Fibroblast of skin of abdomen (primary cell): ENCODE results near the gene TNP2.
"Not testable (repeated sequence)": the region's sequence is repeated elsewhere in the genome, so short reads cannot be mapped to it uniquely, and the experiment has no call there.

Source experiments
- DNase-seq: peaks from one replicate; pipeline ENCODE4 v3.0.0-alpha.2; 2013

TNP2 gene

DNA sequence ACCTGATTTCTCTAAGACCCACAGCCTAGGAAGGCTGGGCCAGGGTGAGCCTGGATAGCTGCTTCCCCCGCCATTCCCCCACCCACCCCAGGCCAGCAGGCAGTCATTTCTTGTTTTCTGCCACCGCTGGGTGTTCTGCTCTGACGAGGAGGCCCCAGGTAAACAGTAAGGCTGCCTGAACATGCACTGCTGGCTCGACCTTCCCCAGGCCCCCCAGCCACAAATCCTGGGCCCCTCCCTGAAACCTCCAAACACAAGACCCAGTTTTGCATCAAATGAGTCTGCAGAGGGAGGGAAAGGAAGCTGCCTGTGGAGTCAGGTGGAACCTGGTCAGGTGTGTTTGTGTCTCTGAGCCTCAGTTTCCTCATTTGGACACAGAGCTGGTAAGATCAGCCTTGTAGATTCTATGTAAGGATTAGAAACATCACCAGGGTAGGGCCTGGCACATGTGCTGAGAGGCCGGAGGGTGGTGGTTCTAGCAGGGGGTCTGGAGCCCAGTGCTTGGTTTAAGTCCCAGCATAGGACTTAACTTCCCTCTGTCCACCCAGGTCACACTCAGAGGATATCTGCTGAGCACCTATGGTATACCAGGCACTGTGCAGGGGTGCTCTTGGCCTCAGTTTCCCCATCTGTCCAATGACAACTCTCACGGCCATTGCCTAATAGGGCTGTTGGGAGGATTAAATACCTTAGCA lies 30.9 kb upstream of the TNP2 start:
- no peak for DNase-seq

DNA sequence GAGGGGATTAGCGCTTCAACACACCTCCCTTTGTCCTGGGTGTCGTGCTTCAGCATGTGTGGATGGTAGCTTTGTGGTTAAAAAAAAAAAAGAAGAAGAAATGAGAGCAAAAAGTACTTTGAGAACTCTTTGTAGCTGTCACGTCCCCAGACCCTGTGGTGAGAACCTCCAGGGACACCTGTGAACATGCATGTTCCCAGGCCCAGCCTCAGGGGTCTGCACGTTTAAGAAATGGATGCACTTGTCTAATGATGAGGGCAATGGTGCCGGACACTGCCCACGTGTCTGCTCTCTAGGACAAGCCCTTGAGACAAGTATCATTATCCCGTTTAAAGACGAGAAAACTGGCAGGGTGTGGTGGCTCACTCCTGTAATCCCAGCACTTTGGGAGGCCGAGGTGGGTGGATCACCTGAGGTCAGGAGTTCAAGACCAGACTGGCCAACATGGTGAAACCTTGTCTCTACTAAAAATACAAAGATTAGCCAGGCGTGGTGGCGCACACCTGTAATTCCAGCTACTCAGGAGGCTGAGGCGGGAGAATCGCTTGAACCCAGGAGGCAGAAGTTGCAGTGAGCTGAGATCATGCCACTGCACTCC lies 29.9 kb upstream of the TNP2 start:
- DNase-seq: not testable (repeated sequence)

DNA sequence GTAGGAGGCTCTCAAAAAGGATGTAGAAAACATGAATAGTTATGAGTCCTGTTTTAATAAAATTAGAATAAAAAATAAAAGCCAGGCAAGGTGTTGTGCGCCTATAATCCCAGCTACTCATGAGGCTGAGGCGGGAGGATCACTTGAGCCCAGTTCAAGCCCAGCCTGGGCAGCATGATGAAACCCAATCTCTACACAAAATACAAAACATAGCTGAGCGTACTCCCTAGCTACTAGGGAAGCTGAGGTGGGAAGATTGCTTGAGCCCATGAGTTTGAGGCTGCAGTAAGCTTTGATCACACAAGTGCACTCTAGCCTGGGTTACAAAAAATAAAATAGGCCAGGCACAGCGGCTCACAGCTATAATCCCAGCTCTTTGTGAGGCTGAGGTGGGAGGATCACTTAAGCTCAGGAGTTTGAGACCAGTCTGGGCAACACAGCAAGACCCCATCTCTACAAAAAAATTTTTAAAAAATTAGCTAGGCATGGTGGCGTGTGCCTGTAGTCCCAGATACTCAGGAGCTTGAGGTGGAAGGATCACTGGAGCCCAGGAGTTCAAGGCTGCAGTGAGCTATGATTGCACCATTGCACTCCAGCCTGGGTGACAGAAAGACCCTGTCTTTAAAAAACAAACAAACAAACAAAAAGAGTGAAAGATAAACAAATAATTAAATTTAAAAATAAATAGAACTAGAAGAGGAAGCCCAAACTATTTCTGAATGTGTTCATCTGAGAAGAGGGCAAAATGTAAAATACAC lies 29.2 kb upstream of the TNP2 start:
- no peak for DNase-seq

DNA sequence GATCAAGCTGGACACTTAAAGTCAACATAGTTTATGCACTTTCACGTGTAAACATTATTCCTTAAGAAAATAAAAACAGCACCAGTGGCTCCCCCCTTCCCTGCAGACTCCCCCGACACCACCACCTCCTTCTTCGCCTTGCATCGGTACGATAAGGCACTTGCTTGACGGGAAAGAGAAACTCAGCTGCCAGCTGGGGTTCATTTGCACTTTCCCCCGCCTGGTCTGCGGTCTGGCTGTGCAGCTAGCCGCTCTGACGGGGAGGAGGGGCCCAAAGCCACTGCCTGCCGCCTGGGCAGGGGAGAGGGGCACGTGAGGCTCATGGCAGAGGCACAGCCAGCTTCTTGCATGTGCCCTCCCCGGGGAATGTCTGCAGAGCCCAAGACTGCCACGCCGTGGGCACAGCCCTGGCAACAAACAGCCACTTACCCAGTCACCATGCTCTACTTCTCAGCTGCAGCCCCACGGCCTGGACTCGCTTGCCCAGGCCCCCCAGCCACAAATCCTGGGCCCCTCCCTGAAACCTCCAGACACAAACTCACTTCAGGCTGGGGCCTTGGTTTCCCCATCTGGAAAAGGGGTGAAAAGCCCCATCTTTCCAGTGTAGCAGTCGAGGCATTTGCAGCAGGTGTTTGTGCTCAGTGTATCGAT lies 28.5 kb upstream of the TNP2 start:
- peak; percentile 68 for DNase-seq

DNA sequence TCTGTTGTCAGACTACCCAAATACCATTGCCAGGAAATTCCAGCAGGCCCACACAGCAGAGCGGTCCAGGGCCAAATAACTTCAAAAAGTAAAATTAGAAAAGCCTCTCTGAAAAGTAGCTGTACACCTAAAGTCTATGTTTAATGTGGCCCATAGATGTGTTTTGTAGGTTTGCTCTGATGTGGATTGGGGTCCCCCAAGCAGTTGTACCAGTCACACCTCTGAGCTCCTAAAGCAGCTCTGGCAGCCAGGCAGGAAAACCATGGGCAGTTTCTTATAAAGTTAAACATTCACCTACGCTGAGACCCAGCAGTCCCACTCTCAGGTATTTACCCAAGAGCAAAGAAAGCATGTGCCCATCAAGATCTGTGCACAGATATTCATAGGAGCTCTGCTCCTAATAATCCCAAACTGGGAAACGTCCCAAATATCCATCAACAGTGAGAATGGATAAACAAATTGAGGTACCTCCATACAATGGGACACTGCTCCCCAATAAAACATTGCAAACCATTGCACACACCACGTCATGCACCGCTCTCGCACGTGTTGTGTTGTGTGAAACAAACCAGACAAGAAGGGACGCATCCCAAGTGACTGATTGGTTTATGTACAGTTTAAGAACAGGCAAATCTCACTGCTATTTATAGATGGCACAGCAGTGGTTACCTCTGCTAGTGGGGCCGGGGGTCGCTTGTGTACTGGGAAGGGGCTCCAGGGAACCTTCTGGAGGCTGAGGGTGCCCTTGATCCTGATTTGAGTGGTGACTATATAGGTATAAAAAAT lies 27.8 kb upstream of the TNP2 start:
- DNase-seq: peak; percentile 25

DNA sequence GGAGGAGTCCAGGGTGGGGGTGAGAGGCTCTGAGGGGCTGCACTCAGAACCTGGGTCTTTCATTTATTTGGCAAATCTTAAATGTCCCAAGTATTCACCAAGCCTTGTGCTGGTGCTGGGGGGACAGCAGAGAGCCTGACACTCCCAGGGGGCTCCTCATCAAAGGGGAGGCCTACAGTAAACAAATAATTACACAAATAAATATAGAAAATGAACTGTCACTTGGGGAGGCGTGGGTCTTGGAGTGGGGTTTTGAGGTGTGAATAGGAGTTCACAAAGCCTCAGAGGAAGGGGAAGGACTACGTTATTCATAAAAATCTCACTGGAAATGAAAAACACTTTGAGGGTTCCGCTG lies 27.2 kb upstream of the TNP2 start:
- DNase-seq: no peak

DNA sequence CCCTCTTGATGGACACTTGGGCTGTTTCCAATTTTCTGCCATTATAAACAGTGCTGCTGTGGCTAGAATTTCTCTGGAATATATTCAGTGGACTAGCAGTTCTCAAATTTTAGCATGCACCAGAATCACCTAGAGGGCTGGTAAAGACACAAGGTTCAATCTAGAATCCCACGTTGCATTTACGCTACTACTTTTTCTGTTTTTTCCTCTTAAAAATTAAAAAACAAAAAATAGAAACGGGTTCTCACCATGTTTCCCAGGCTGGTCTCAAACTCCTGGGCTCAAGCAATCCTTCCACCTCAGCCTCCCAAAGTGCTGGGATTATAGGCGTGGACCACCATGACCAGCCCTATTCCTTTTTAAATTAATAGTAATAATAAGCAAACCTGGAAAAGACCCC lies 26.5 kb upstream of the TNP2 start:
- DNase-seq: no peak

DNA sequence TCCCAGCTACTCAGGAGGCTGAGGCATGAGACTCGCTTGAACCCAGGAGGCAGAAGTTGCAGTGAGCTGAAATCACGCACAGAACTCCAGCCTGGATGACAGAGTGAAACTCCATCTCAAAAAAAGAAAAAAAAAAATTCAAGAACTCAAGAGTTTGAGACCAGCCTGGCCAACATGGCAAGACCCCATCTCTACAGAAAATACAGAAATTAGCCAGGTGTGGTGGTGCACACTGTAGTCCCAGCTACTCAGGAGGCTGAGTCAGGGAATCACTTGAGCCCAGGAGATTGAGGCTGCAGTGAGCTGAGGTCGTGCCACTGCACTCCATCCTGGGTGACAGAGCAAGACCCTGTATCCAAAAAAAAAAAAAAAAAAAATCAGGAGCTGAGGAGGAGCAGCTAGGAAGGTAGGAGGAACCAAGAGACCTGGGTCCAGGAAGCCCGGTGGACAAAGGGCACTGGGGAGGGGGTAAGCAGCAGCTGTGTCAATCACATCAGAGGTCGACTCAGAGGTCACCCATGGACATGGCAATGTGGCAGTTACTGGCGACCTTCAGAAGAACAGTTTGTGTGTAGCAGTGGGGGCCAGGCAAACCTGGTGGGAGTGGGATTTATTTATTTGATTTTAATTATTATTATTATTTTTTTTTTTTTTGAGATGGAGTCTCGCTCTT lies 23.1 kb upstream of the TNP2 start:
- DNase-seq: no peak

DNA sequence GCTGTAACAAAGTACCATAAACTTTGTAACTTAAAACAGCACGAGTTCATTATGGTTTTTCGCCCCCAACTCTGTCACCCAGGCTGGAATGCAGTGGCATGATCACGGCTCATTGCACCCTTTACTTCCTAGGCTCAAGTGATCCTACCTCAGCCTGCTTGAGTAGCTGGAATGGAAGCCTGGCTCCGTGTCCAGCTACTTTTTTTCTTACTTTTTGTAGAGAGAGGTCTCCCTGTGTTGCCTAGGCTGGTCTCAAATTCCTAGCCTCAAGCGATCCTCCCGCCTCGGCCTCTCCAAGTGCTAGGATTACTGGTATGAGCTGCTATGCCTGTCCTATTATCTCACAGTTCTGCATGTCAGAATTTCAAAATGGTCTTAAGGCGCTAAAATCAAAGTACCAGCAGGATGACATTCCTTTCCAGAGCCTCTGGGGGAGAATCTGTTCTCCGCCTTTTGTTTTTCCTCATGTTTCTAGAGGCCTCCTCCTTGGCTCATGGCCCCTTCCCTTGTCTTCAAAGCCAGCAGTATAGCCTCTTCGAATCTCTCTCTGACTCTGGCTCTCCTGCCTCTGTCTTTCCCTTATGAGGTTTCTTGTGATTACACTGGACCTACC lies 22.1 kb upstream of the TNP2 start:
- DNase-seq: no peak

DNA sequence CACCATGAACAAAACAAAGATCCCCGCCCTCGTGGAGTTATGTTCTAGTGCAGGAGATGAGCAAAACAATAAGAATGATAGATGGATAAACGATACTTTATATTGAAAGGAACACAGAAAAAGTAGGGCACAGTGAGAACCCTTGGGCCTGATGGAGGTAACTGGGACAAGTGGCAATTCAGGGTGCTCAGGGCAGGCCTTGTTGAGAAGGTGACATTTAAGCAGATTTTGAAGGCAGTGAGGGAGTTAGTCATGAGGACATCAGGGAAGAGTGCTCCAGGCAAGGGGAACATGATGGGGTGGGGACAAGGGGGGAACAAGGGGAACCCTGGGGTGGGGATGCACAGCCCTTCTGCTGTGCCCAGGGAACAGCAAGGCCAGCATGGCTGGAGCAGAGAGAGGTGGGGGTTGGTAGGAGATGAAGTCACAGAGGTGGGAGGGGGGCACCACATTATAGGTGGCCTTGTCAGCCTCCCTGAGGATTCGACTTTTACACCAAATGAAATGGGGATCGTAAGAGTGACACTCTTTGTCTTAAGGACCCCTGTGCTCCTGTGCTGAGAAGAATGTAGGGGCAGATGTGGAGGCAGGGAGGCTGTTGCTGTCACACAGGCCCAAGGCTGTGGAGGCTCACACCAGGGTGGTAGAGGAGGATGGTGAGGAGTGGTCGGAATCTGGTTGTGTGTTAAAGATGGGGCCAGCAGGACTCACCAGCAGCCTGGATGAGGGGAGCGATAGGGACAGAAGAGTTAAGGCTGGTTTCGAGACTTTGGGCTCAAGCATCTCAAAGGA lies 21.2 kb upstream of the TNP2 start:
- DNase-seq: no peak

DNA sequence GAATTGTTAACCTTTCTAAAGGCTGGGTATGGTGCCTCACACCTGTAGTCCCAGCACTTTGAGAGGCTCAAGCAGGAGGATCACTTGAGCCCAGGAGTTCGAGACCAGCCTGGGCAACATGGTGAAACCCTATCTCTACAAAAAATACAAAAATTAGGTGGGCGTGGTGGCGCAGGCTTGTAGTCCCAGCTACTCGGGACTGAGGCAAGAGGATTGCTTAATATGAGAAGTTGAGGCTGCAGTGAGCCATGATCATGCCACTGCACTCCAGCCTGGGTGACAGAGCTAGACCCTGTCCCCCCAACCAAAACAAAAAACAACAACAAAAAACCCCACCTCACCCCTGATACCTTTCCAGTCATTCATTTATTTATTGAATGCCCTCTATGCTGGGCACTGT lies 20.6 kb upstream of the TNP2 start:
- not testable (repeated sequence) for DNase-seq

DNA sequence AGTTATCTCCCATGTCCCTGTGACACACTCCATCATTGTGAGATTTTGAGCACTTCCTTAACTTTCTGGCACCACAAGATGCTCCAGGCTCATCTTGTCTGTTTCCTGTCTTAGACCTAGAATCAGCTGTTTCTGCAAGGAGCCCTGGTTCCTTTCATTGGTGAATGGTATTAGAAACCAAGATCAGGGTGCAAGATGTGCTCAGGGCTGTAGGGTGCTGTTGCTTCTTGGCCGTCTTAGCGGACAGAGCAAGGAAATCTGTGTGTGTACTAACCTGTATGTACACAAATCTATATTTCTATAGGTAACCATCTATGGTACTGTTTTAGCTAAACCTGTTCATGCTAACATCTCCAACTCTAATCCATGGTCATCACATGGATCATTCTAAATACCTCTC lies 20.1 kb upstream of the TNP2 start:
- DNase-seq: no peak

DNA sequence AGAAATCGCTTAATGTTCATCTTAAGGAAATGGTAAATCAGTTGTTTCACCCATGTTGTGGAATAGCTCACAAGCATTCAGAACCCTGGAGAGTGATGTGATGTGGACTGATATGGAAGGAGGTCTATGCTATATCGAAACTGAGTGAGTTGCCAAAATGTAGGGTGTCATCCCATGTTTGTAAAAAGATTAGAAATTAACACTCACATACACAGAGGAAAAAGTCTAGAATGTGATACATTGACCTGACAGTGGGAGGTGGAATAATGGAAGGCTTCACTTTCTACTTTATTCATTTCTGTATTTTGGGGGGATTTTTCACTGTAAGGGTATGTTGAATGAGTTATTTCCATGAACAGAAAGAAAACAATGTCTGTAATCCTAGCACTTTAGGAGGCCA lies 16.7 kb upstream of the TNP2 start:
- DNase-seq: no peak

DNA sequence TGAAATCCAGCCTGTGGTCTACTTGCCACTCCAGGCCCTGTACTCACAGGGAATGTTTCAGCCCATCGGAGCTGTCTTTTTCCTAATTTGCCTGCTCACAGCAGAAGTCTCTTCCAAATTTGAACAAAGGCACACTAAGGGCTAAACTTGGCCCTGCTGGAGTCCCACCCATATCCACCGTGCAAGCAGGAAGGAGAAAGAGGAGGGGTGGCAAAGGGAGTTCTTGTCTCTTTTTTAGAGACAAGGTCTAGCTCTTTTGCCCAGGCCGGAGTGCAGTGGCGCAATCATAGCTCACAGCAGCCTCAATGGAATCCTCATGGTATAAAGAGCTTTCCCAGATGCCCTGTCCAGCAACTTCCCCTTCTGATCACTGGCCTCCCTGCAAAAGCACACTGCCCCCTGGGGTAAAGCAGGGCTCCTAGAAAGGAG lies 14.7 kb upstream of the TNP2 start:
- DNase-seq: no peak

DNA sequence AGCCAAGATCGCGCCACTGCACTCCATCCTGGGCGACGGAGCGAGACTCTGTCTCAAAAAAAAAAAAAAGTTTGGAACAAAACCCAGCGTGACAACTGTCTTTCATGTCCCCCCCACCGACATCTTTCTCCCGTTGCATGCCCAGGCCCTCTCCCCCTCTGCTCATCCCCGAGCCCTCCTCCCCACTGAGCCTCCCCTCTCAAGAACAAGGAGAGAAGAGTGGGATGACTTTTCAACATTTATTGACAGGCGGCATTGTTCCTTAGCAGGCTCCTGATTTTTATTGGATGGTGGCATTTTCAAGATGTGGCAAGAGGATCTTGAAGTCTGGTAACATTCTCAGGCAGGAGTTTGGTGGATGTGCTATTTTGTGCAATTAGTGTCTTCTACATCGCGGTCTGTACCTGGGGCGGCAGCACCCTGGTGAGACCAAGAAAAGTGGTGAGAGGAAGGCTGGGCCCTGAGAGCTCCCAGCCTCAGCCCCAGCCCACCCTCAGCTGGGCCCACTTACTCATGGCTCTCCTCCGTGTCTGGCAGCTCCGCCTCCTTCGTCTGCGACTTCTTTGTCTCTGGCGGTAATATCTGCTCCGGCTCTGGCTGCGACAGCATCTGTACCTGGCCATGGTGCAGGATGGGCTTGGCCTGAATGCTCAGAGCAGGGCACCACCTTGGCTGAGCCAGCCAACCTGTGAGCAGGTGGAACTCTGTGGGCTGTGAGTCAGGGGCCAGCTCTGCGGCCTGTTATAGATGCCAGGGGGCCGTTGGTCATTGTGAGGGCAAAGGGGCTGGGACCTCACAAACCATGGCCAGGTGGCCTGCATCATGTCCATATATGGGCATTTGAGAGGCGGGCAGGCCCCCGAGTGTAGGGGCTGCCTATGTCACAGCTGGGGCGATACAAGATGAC lies 11.7 kb upstream of the TNP2 start, which contains the start of gene PRM1:
Gene PRM1, minus strand, starts transcription at position 715 of the 907 bp plus-strand sequence. Its CDS starts 92 bp downstream, at position 623.
- DNase-seq: no peak

DNA sequence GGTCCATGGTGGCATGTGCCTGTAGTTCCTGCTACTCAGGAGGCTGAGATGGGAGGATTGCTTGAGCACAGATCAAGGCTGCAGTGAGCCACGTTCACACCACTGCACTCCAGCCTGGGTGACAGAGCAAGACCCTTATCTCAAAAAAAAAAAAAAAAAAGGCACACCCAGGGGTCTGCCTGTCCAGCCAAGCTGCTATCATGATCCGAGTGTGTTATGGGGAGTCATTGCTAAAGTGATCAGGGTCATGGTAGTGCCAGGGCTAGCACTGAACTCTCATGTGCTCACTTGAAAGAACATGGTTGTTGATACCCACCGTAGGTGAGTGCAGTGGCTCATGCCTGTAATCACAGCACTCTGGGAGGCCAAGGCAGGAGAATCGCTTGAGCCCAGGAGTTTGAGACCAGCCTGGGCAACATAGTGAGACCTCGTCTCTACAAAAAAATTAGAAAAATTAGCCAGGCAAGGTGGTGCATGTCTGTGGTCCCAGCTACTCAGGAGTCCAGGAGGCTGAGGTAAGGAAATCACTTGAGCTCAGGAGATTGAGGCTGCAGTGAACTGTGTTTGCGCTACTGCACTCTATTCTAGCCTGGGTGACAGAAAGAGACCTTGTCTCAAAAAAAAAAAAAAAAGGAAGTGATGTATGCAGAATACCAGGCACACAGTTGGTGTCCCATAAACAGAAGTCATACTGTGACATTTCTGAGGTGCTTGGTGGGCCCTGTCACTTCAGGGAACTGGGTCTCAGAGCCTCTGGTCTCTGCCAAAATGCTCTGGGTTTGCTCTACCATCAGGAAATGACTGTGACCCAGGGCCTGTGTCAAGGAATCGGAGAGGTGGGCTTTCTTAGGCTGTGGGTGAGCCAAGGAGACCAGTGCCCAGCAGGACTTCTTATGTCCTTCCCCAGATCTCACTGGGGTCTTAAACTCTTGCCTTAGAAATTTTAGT lies 9.8 kb upstream of the TNP2 start:
- DNase-seq: no peak

DNA sequence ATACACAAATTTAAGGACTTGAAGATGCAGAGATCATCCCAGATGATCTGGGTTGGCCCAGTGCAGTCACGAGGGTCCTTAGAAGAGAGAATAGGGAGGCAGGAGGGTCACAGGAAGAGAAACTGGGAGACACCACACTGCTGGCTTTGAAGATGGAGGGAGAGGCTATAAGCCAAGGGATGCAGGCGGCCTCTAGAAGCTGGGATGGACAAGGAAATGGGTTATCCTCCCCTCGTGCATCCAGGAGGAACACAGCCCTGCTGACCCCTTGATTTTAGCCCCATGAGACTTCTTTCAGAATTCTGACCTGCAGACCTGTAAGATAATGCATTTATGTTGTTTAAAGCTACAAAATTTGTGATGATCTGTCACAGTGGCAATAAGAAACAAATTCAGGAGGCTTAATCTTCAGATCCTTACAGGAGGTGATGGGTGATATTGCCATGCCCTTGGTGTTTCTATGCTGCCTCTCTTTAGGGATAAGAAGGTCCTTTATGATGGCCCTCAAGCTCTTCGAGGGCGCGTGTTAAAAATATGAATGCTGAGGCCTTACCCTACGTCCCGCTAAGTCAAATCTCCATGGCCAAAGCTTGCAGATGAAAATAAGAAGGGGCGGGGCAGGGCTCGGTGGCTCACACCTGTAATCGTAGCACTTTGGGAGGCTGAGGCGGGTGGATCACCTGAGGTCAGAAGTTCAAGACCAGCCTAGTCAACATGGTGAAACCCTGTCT lies 8.6 kb upstream of the TNP2 start:
- no peak for DNase-seq
